Neuronal stem cell (in vitro differentiated cells): ENCODE results near the gene TFEB.

Experiments
- DNase-seq: peaks from one replicate; pipeline ENCODE4 v3.0.0-alpha.2; 2013; ENCODE audit warnings: low spot score
- H2AFZ ChIP-seq: one replicate; pipeline ENCODE4 v1.6.1; 2013; ENCODE audit warnings: mild to moderate bottlenecking, low read length, inconsistent platforms
- H2AK5ac ChIP-seq: 2 replicates; pipeline ENCODE4 v1.6.1; 2013; ENCODE audit warnings: low read depth, mild to moderate bottlenecking, inconsistent platforms, low read length, moderate library complexity, mixed read lengths
- H2BK120ac ChIP-seq: 2 replicates; pipeline ENCODE4 v1.6.1; 2013; ENCODE audit warnings: low read depth, mild to moderate bottlenecking, inconsistent platforms, low read length, moderate library complexity, mixed read lengths
- H2BK12ac ChIP-seq: one replicate; pipeline ENCODE4 v1.6.1; 2013; ENCODE audit warnings: low read length, inconsistent platforms
- H2BK15ac ChIP-seq: 2 replicates; pipeline ENCODE4 v1.6.1; 2013; ENCODE audit warnings: mild to moderate bottlenecking, low read length, inconsistent platforms, mixed read lengths
- H2BK5ac ChIP-seq: one replicate; pipeline ENCODE4 v1.6.1; 2013; ENCODE audit warnings: inconsistent platforms, mild to moderate bottlenecking, low read length, moderate library complexity
- H3K14ac ChIP-seq: one replicate; pipeline ENCODE4 v1.6.1; 2013; ENCODE audit warnings: low read length, inconsistent platforms
- H3K18ac ChIP-seq: 2 replicates; pipeline ENCODE4 v1.6.1; 2013; ENCODE audit warnings: low read length, inconsistent platforms
- H3K23ac ChIP-seq: 2 replicates; pipeline ENCODE4 v1.6.1; 2013; ENCODE audit warnings: low read depth, mild to moderate bottlenecking, mixed read lengths, low read length, inconsistent platforms; ENCODE audit not compliant: poor library complexity
- H3K27ac ChIP-seq: replicated peaks from 3 replicates; pipeline ENCODE4 v1.5.1; 2013; ENCODE audit warnings: low read length, inconsistent platforms
- H3K27me3 ChIP-seq, 3 experiments: 2 replicates each; pipeline ENCODE4 v1.6.1; 2013; ENCODE audit warnings: low read length in 3 of 3, mild to moderate bottlenecking in 2 of 3, inconsistent platforms in 1 of 3, low read depth in 1 of 3, mixed read lengths in 1 of 3, moderate library complexity in 1 of 3; ENCODE audit not compliant: control insufficient read depth in 3 of 3, insufficient read depth in 3 of 3
- H3K36me3 ChIP-seq, 2 donors: replicated peaks in 1 of 2; 2 replicates each; pipeline ENCODE4 v1.6.1; 2013; ENCODE audit warnings: low read length in 2 of 2; ENCODE audit not compliant: control insufficient read depth in 2 of 2, insufficient read depth in 2 of 2
- H3K4ac ChIP-seq: 2 replicates; pipeline ENCODE4 v1.6.1; 2013; ENCODE audit warnings: inconsistent platforms, mild to moderate bottlenecking, low read length, moderate library complexity
- H3K4me1 ChIP-seq, 2 donors: 1 replicate in 1 of 2; 2 replicates in 1 of 2; pipeline ENCODE4 v1.6.1; 2013; ENCODE audit warnings: low read length in 2 of 2, low read depth in 1 of 2; ENCODE audit not compliant: control insufficient read depth in 2 of 2, insufficient read depth in 1 of 2
- H3K4me2 ChIP-seq: one replicate; pipeline ENCODE4 v1.6.1; 2013; ENCODE audit warnings: mild to moderate bottlenecking, low read length, inconsistent platforms; ENCODE audit not compliant: insufficient read depth, poor library complexity, severe bottlenecking
- H3K4me3 ChIP-seq, 2 donors: 2 replicates each; pipeline ENCODE4 v1.5.1; 2013; ENCODE audit warnings: low read length in 2 of 2, mild to moderate bottlenecking in 2 of 2, inconsistent platforms in 1 of 2, moderate library complexity in 1 of 2
- H3K79me1 ChIP-seq: one replicate; pipeline ENCODE4 v1.6.1; 2013; ENCODE audit warnings: low read depth, mild to moderate bottlenecking, inconsistent platforms, low read length, moderate library complexity
- H3K9ac ChIP-seq: one replicate; pipeline ENCODE4 v1.6.1; 2013; ENCODE audit warnings: mild to moderate bottlenecking, low read depth, low read length, inconsistent platforms; ENCODE audit not compliant: poor library complexity
- H3K9me3 ChIP-seq, 2 donors: replicated peaks in 1 of 2; 2 replicates each; pipeline versions ENCODE3 to v1.6.1; 2013; ENCODE audit warnings: low read length in 2 of 2, mild to moderate bottlenecking in 2 of 2, inconsistent platforms in 1 of 2, low read depth in 1 of 2, mixed read lengths in 1 of 2, moderate library complexity in 1 of 2; ENCODE audit not compliant: control insufficient read depth in 2 of 2, insufficient read depth in 1 of 2
- H4K8ac ChIP-seq: one replicate; pipeline ENCODE4 v1.6.1; 2013; ENCODE audit warnings: low read depth, mild to moderate bottlenecking, inconsistent platforms, low read length, moderate library complexity
- H4K91ac ChIP-seq: one replicate; pipeline ENCODE4 v1.6.1; 2013; ENCODE audit warnings: low read length, low read depth, mild to moderate bottlenecking, inconsistent platforms; ENCODE audit not compliant: poor library complexity
- WGBS, 2 donors: extraction: QIAGEN DNeasy Blood & Tissue Kit; methylation state at CpG; one replicate each; pipeline ENCODE4 v1.1.7; 2013; ENCODE audit warnings: missing lambda C conversion rate in 2 of 2, mixed read lengths in 1 of 2; ENCODE audit not compliant: insufficient read length in 2 of 2, insufficient replicate concordance in 1 of 2; ENCODE audit errors: extremely low coverage in 2 of 2; 5-methylcytosine and 5-hydroxymethylcytosine counted together

The TFEB gene

DNA sequence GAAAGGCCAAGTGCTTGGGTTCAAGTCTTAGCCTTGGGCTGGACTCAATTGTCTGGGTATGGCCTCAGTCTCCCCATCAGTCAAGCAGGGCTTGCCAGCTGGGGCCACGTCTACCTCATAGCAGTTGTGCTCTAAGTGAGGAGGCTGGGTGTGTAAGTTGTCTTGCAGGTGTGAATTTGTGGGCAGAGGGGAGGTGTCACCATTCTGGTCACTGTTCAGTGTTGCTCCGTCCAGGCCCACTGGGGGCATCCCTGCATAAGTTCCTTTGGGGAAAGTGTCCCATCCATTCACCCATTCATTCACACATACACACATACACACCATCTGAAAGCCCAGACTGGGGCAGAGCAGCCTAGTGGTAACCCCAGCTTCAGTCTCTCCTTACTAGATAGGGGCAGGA lies 36.3 kb downstream of the TFEB start:
- Histone ChIP-seq H2BK15ac (peak overlapping the region; percentile 45), H3K9ac (no peak overlapping the region), H3K27ac (no peak overlapping the region)

DNA sequence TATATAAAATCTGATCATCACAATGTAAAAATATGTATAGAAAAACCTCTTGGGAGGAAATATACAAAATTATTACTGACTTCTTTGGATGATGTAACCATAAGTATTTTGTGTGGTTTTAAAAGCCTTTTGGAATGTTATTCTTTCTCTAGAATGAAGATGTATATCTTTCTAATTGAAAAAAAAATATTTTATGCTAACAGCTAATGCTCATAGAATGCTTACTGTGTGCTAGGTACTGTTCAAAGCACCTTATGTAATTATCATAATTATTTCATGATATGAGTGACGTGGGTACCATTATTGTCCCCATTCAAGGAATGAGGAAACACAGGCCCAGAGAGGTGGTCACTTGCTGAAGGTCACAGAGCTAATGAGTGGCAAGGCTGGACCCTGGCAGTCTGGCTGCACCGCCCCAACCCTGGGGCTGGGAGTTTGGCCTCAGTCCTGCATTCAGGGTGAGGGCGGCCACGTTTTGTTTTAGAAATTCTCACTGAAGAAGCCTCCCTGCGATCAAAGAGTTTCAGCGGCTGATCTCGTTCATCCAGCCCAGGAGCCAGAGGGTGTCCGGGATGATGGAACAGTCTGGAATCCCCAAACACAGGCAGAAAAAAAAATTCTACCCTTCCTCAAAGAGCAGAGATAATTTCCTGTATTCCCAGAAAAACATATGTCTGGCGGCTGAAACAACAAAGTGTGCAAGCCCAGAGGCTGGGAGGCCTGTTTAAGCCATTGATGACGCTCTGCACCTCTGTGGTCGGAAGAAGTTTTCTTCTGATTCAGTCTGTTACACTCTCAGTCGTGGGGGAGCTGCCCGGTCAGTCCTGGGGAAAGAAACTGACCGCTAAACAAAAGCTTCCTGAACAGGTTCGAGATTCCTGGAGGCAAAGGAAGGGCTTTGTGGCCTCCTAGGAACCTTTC lies 37.3 kb downstream of the TFEB start:
- Histone ChIP-seq H3K27me3 (no peaks in the 10 kb centered on the region), H3K14ac (no peak overlapping the region), H3K36me3 (no peaks in the 10 kb centered on the region), H3K4ac (no peak overlapping the region), H4K91ac (no peak overlapping the region), H2BK15ac (no peak overlapping the region), H3K27ac (no peak overlapping the region), H2AFZ (peak overlapping the region; percentile 85), H3K9ac (no peak overlapping the region), H3K9me3 (no peaks in the 10 kb centered on the region), H3K4me2 (no peak overlapping the region), H3K4me3 (no peak overlapping the region), H2BK120ac (no peak overlapping the region), H3K79me1 (no peaks in the 10 kb centered on the region), H4K8ac (no peak overlapping the region), H3K4me1 (peaks cover 5 to 14% of the 10 kb centered on the region in 2 donors), H2BK5ac (no peak overlapping the region), H2BK12ac (no peak overlapping the region), H3K23ac (no peak overlapping the region), H3K18ac (no peak overlapping the region), H2AK5ac (peak overlapping the region; percentile 72)
- WGBS, 2 donors, result no CpG with 5 or more reads among the region's 15 CpGs
- DNase-seq, result no peak

More for the DNA sequence above, 36.3 kb downstream of the TFEB start:
- peak overlapping the region; percentile 72 for H2AK5ac ChIP-seq
- no peak overlapping the region for H4K8ac ChIP-seq
- no peak overlapping the region for H4K91ac ChIP-seq
- no peak overlapping the region for H2BK12ac ChIP-seq
- H3K23ac ChIP-seq, result peak overlapping the region; percentile 38
- H2AFZ ChIP-seq, result peak overlapping the region; percentile 85
- peak overlapping the region; percentile 5 for H3K14ac ChIP-seq
- H3K18ac ChIP-seq, result peak overlapping the region; percentile 90
- no peaks in the 10 kb centered on the region for H3K79me1 ChIP-seq
- H3K4me2 ChIP-seq, result no peak overlapping the region
- H3K4ac ChIP-seq, result no peak overlapping the region
- H3K4me3 ChIP-seq, result peak overlapping the region in 1 of 2 donors; percentile 39
- no peaks in the 10 kb centered on the region for H3K9me3 ChIP-seq
- no peak for DNase-seq
- H3K36me3 ChIP-seq, result no peaks in the 10 kb centered on the region
- no CpG with 5 or more reads among the region's 2 CpGs for WGBS, 2 donors
- no peak overlapping the region for H2BK120ac ChIP-seq
- H2BK5ac ChIP-seq, result no peak overlapping the region
- H3K27me3 ChIP-seq, result no peaks in the 10 kb centered on the region
- peaks cover 5 to 14% of the 10 kb centered on the region in 2 donors for H3K4me1 ChIP-seq

- Histone ChIP-seq H3K23ac (no peak overlapping the region), H3K14ac (no peak overlapping the region), H2BK120ac (no peak overlapping the region), H3K9me3 (no peaks in the 10 kb centered on the region), H4K91ac (no peak overlapping the region), H2BK15ac (no peak overlapping the region), H2BK12ac (no peak overlapping the region), H3K27me3 (peaks cover 0 to under 1% (median 0%) of the 10 kb centered on the region in 3 experiments), H2AK5ac (no peak overlapping the region), H3K9ac (no peak overlapping the region), H3K18ac (no peak overlapping the region), H3K4me3 (no peak overlapping the region), H4K8ac (no peak overlapping the region), H2AFZ (no peak overlapping the region), H3K4me2 (no peak overlapping the region), H3K36me3 (no peaks in the 10 kb centered on the region), H3K4ac (no peak overlapping the region), H3K4me1 (peaks cover 5 to 14% of the 10 kb centered on the region in 2 donors), H3K79me1 (no peaks in the 10 kb centered on the region), H3K27ac (no peak overlapping the region), H2BK5ac (no peak overlapping the region)
- no peak for DNase-seq
- WGBS, 2 donors, result no CpG with 5 or more reads among the region's 6 CpGs
These were observed 38.6 kb downstream of the TFEB start for GRCh38 chr6:41696788-41697187.

GRCh38 chr6:41695825-41696224 lies 39.6 kb downstream of the TFEB start:
- Histone ChIP-seq H3K14ac (no peak overlapping the region), H3K9me3 (no peaks in the 10 kb centered on the region), H3K4me2 (no peak overlapping the region), H3K9ac (no peak overlapping the region), H3K36me3 (no peaks in the 10 kb centered on the region), H2BK5ac (no peak overlapping the region), H3K23ac (no peak overlapping the region), H2BK120ac (no peak overlapping the region), H3K4me1 (peaks cover 4 to 11% of the 10 kb centered on the region in 2 donors), H2AK5ac (no peak overlapping the region), H3K27me3 (peaks cover 0 to 4% (median 0%) of the 10 kb centered on the region in 3 experiments), H2BK12ac (no peak overlapping the region), H3K4ac (no peak overlapping the region), H4K8ac (no peak overlapping the region), H2AFZ (no peak overlapping the region), H3K27ac (no peak overlapping the region), H3K4me3 (no peak overlapping the region), H3K18ac (no peak overlapping the region), H2BK15ac (no peak overlapping the region), H4K91ac (no peak overlapping the region), H3K79me1 (no peaks in the 10 kb centered on the region)
- WGBS, 2 donors, result no CpG with 5 or more reads among the region's 6 CpGs
- no peak for DNase-seq
